Stomach (tissue), 9 donors: Measurements from ENCODE around the gene PLET1. TPM values are rescaled to one million over a fixed set of nuclear protein-coding genes. Genes with fewer than 3 reads are reported as not detected.

Experiments
- DNase-seq, 2 donors: peaks; one replicate each; pipeline versions ENCODE4 v3.0.0 to v3.0.0-alpha.2; 2013 to 2019
- H3K27ac ChIP-seq, 5 donors: fragments of 200-600 bp in 4 of 5; sonication (generic) in 4 of 5; one replicate each; pipeline ENCODE4 v1.5.1; 2013 to 2019; ENCODE audit warnings: mild to moderate bottlenecking in 1 of 5, moderate library complexity in 1 of 5
- H3K27me3 ChIP-seq, 3 donors: fragments of 200-600 bp; sonication (generic); one replicate each; pipeline ENCODE4 v1.5.1; 2017 to 2019; ENCODE audit warnings: mixed run types in 1 of 3
- H3K36me3 ChIP-seq, 4 donors: fragments of 200-600 bp; sonication (generic); 1 replicate in 3 of 4; 2 replicates in 1 of 4; pipeline ENCODE4 v1.5.1; 2016 to 2019
- H3K4me1 ChIP-seq, 4 donors: fragments of 200-600 bp; sonication (generic); one replicate each; pipeline ENCODE4 v1.5.1; 2016 to 2019
- H3K4me3 ChIP-seq, 4 donors: fragments of 200-600 bp; sonication (generic) in 3 of 4; one replicate each; pipeline ENCODE4 v1.5.1; 2016 to 2019; ENCODE audit warnings: mild to moderate bottlenecking in 1 of 4
- H3K9me3 ChIP-seq, 4 donors: fragments of 200-600 bp; sonication (generic); one replicate each; pipeline ENCODE4 v1.5.1; 2016 to 2019
- EP300 ChIP-seq: sonication (generic); formaldehyde crosslinking; IDR thresholded peaks from one replicate; pipeline ENCODE4 v1.6.1; 2017; ENCODE audit warnings: antibody characterized with exemption
- POLR2A ChIP-seq, 4 donors: fragments of 450-650 bp; IDR thresholded peaks; one replicate each; pipeline ENCODE4 v1.6.1; 2016; ENCODE audit warnings: antibody characterized with exemption in 4 of 4, control low read depth in 2 of 4, mild to moderate bottlenecking in 1 of 4, moderate library complexity in 1 of 4
- POLR2AphosphoS5 ChIP-seq, 3 donors: sonication (generic); formaldehyde crosslinking; IDR thresholded peaks; one replicate each; pipeline ENCODE4 v1.6.1; 2016; ENCODE audit warnings: antibody characterized with exemption in 3 of 3
- WGBS, 5 donors: extraction: QIAGEN DNeasy Blood & Tissue Kit in 3 of 5; methylation state at CpG; one replicate each; pipeline versions ENCODE4 v1.1.5 to v1.1.7; 2013 to 2018; 5-methylcytosine and 5-hydroxymethylcytosine counted together
- intact Hi-C: fragments of 100-400 bp; cut with DNase I; formaldehyde crosslinking; loops from one replicate; pipeline ENCODE4 v1.15.1; 2023; ENCODE audit warnings: low total_unique reads
- polyA plus RNA-seq, 3 donors: library from polyadenylated mRNA; stranded (reverse); fragments of 200-250 nt; gene quantifications; one replicate each; pipeline ENCODE4 v1.2.3, GENCODE V29; 2013
- total RNA-seq, 5 donors: library from RNA; depleted of rRNA; stranded (reverse); fragments of >200 nt; gene quantifications; one replicate each; pipeline versions ENCODE4 v1.1.0 to v1.2.3, GENCODE V29; 2014 to 2016
- TF ChIP-seq, protein P1 (sequence below), 7 experiments: fragments of 450-650 bp in 4 of 7; fragments of 200-600 bp in 3 of 7; sonication (generic) in 3 of 7; IDR thresholded peaks; one replicate each; pipeline ENCODE4 v1.5.1; 2016 to 2019; ENCODE audit warnings: antibody characterized with exemption in 7 of 7, control low read depth in 2 of 7, mild to moderate bottlenecking in 1 of 7
- donor health status: healthy with polysubstance abuse.
- donor health status: Bipolar disorder and iron deficiency.
- donor health status: healthy.

The PLET1 gene
- total and polyA plus RNA-seq, 8 donors: not detected

GRCh38 chr11:112300094-112300786, 39.6 kb upstream of the PLET1 start:
- 72 to 86% (median 83%) methylated on average over 16 to 17 of the region's 17 CpGs for WGBS, 5 donors
- peaks cover 0 to 7% (median 0%) of the 10 kb centered on the region in 4 donors for H3K36me3 ChIP-seq
- no peak overlapping the region for H3K27ac ChIP-seq
- TF ChIP-seq POLR2A (IDR thresholded peaks at IDR 0.05) (no peak), POLR2AphosphoS5 (IDR thresholded peaks at IDR 0.05) (no peak), EP300 (no peak)
- TF ChIP-seq, protein P1, sequence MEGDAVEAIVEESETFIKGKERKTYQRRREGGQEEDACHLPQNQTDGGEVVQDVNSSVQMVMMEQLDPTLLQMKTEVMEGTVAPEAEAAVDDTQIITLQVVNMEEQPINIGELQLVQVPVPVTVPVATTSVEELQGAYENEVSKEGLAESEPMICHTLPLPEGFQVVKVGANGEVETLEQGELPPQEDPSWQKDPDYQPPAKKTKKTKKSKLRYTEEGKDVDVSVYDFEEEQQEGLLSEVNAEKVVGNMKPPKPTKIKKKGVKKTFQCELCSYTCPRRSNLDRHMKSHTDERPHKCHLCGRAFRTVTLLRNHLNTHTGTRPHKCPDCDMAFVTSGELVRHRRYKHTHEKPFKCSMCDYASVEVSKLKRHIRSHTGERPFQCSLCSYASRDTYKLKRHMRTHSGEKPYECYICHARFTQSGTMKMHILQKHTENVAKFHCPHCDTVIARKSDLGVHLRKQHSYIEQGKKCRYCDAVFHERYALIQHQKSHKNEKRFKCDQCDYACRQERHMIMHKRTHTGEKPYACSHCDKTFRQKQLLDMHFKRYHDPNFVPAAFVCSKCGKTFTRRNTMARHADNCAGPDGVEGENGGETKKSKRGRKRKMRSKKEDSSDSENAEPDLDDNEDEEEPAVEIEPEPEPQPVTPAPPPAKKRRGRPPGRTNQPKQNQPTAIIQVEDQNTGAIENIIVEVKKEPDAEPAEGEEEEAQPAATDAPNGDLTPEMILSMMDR (IDR thresholded peaks at IDR 0.05): no peak
- no peak for DNase-seq
- no peaks in the 10 kb centered on the region for H3K27me3 ChIP-seq
- peaks cover 3 to 50% (median 23%) of the 10 kb centered on the region in 4 donors for H3K4me1 ChIP-seq
- intact Hi-C loops: no loop called here
- no peak overlapping the region for H3K4me3 ChIP-seq
- no peaks in the 10 kb centered on the region for H3K9me3 ChIP-seq

DNA sequence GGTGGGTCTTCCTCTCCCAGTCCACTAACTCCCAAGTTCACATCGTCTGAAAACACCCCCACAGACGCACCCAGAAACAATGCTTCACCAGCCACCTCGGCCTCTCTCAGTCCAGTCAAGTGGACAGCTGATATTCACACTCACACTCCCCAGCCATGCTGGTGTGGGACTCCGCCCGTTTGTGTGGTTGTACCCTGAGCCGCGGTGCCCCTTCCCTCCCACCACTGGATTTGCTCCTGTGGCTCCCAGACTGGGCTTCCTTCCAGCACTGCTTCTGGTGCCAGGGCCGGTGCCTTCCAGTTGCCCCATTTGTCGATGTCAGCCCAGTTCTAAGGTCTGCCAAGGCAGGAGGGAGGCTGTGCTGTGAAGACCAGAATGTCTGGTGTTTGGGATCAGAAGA, 37.9 kb upstream of the PLET1 start:
- no peaks in the 10 kb centered on the region for H3K9me3 ChIP-seq
- H3K4me3 ChIP-seq: no peak overlapping the region
- WGBS, 5 donors: 44 to 75% (median 48%) methylated on average over 8 to 9 of the region's 9 CpGs
- TF ChIP-seq POLR2A (IDR thresholded peaks at IDR 0.05) (no peak), POLR2AphosphoS5 (IDR thresholded peaks at IDR 0.05) (no peak), EP300 (no peak)
- TF ChIP-seq, protein P1 (IDR thresholded peaks at IDR 0.05): no peak
- H3K4me1 ChIP-seq: peaks cover 18 to 58% (median 35%) of the 10 kb centered on the region in 4 donors
- intact Hi-C loops: no loop called here
- peak overlapping the region in 2 of 5 donors; percentile 18 to 39 for H3K27ac ChIP-seq
- peaks cover 0 to 7% (median 0%) of the 10 kb centered on the region in 4 donors for H3K36me3 ChIP-seq
- H3K27me3 ChIP-seq: no peaks in the 10 kb centered on the region
- DNase-seq: peak in 1 of 2 donors; percentile 55

DNA sequence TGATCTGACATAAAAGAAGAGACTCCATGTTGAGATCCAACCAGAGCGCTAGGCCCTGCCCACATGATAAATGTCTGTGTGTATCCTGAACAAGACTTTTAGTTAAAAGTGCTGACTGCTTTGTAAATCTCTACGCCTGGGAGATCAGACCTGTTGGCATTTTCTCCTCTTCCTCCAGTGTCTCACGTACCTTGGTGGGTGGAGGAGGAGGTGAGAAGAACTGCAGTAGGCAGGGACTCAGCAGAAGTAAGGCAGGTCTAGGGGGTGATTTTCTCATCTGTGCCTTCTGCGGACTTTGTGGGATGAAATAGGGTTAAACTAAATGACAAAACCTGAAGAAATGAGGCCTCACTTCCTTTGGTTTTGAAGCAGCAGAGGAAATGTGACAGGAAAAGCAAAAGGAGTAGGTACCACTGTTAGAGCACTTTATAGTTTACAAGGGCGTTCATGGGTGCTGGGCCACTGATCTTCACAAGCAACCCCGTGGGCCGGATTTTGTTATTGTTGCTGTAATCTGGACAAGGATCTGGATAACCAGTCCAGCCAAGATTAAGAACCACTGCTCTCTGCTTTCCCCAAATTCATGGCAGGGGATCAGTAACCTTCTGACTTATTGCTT, 36.7 kb upstream of the PLET1 start:
- Histone ChIP-seq H3K27ac (peak overlapping the region in 1 of 5 donors; percentile 18), H3K36me3 (peaks cover 0 to 7% (median 0%) of the 10 kb centered on the region in 4 donors), H3K4me1 (peaks cover 21 to 60% (median 38%) of the 10 kb centered on the region in 4 donors), H3K9me3 (no peaks in the 10 kb centered on the region), H3K27me3 (no peaks in the 10 kb centered on the region), H3K4me3 (no peak overlapping the region)
- DNase-seq: no peak
- intact Hi-C loops: no loop called here
- 69 to 80% (median 76%) methylated on average over 7 of the region's 7 CpGs for WGBS, 5 donors
- no peak for TF ChIP-seq EP300
- TF ChIP-seq, protein P1 (IDR thresholded peaks at IDR 0.05): no peak
- no peak for TF ChIP-seq POLR2AphosphoS5 (IDR thresholded peaks at IDR 0.05)
- no peak for TF ChIP-seq POLR2A (IDR thresholded peaks at IDR 0.05)

DNA sequence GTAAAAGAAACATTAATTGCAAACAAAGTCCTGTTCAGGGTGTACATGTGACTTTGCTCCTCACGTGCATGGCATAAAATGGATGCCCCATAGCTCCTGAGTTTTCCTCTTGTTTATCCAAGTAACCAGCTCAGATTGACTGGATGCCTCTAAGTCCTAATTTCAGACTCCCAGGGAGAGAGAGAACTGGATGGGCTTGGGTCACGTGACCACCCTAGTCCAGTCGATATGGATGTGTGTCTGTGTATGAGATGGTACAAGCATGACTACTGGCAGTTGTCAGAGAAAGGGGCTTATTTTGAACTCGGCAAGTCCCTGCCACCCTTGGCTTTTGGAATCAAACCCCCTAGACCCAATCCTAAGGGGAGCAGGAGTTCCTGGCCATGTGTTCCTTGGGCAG, 35.4 kb upstream of the PLET1 start:
- Histone ChIP-seq H3K9me3 (no peaks in the 10 kb centered on the region), H3K27me3 (no peaks in the 10 kb centered on the region), H3K36me3 (peaks cover 0 to 7% (median 0%) of the 10 kb centered on the region in 4 donors), H3K27ac (peak overlapping the region in 1 of 5 donors; percentile 73), H3K4me3 (no peak overlapping the region), H3K4me1 (peaks cover 16 to 58% (median 38%) of the 10 kb centered on the region in 4 donors)
- intact Hi-C loops: no loop called here
- TF ChIP-seq POLR2A (IDR thresholded peaks at IDR 0.05) (no peak), EP300 (no peak), POLR2AphosphoS5 (IDR thresholded peaks at IDR 0.05) (no peak)
- TF ChIP-seq, protein P1 (IDR thresholded peaks at IDR 0.05): no peak
- DNase-seq: no peak
- 88 to 98% (median 97%) methylated on average over 3 to 4 of the region's 4 CpGs for WGBS, 5 donors
